HepG2 (cell line): Measurements from ENCODE around the gene EARS2. TPM values are rescaled to one million over a fixed set of nuclear protein-coding genes. Genes with fewer than 3 reads are reported as not detected.

Source experiments
- ASH2L ChIP-seq: fragments of 300-600, 200-600 bp; sonication (generic); IDR thresholded peaks from 2 replicates; pipeline ENCODE4 v1.7.0; 2017; ENCODE audit warnings: low read depth, mild to moderate bottlenecking, moderate library complexity, mixed read lengths, low read length; ENCODE audit not compliant: insufficient read length
- CCAR2 ChIP-seq: fragments of 200-400 bp; formaldehyde crosslinking; optimal IDR thresholded peaks from 2 replicates; pipeline ENCODE3; 2018; ENCODE audit warnings: low read depth, mild to moderate bottlenecking, low read length, moderate library complexity
- GATAD1 ChIP-seq: IDR thresholded peaks from 2 replicates; pipeline ENCODE4 v1.6.1; 2016; ENCODE audit warnings: missing genetic modification reagents, missing compliant biosample characterization
- HNRNPUL1 ChIP-seq: fragments of 200-400 bp; formaldehyde crosslinking; IDR thresholded peaks from 2 replicates; pipeline ENCODE4 v1.6.1; 2017; ENCODE audit warnings: low read depth, mild to moderate bottlenecking, low read length, moderate library complexity
- KDM3A ChIP-seq: IDR thresholded peaks from 2 replicates; pipeline ENCODE4 v1.6.1; 2018; ENCODE audit warnings: low read depth, missing compliant biosample characterization
- MED1 ChIP-seq: sonication (generic); formaldehyde crosslinking; IDR thresholded peaks from 2 replicates; pipeline ENCODE4 v1.4.0; 2020; ENCODE audit warnings: missing genetic modification reagents
- MXD1 ChIP-seq: sonication (generic); formaldehyde crosslinking; IDR thresholded peaks from 2 replicates; pipeline ENCODE4 v1.4.0; 2020; ENCODE audit warnings: mild to moderate bottlenecking, missing genetic modification reagents
- PAF1 ChIP-seq: IDR thresholded peaks from 2 replicates; pipeline ENCODE4 v1.6.1; 2016; ENCODE audit warnings: missing genetic modification reagents, missing compliant biosample characterization
- PHF21A ChIP-seq: sonication (generic); formaldehyde crosslinking; IDR thresholded peaks from 2 replicates; pipeline ENCODE4 v1.5.0; 2020; ENCODE audit warnings: mild to moderate bottlenecking, missing genetic modification reagents
- RFXANK ChIP-seq: IDR thresholded peaks from 2 replicates; pipeline ENCODE4 v1.6.1; 2016
- SSRP1 ChIP-seq: IDR thresholded peaks from 2 replicates; pipeline ENCODE4 v1.6.1; 2016; ENCODE audit warnings: control low read depth
- ZBTB3 ChIP-seq: sonication (generic); formaldehyde crosslinking; IDR thresholded peaks from 2 replicates; pipeline ENCODE4 v1.4.0; 2020; ENCODE audit warnings: low read depth, mild to moderate bottlenecking, moderate library complexity, missing genetic modification reagents, borderline replicate concordance
- ZNF256 ChIP-seq: sonication (generic); formaldehyde crosslinking; conservative IDR thresholded peaks from 2 replicates; pipeline ENCODE4 v1.4.0; 2020; ENCODE audit warnings: missing genetic modification reagents
- ZZZ3 ChIP-seq: sonication (generic); formaldehyde crosslinking; IDR thresholded peaks from 2 replicates; pipeline ENCODE4 v1.4.0; 2020; ENCODE audit warnings: missing genetic modification reagents, mild to moderate bottlenecking, borderline replicate concordance
- polyA plus RNA-seq, 8 experiments: library from polyadenylated mRNA; depleted of rRNA in 3 of 8; stranded (reverse) in 7 of 8; unstranded in 1 of 8; fragments of >200 nt; fragmentation: Illumina TruSeq in 4 of 8; extraction: Trizol in 4 of 8; gene quantifications; 2 replicates each; pipeline versions ENCODE4 v1.2.1 to v1.2.3, GENCODE V29; 2011 to 2016; ENCODE audit warnings: low read depth in 4 of 8, missing spikeins in 1 of 8, mixed read lengths in 1 of 8; ENCODE audit not compliant: insufficient read depth in 1 of 8
- total RNA-seq, 5 experiments: library from RNA; depleted of rRNA; stranded (reverse); fragments of >200 nt; fragmentation: Illumina TruSeq; extraction: Trizol; gene quantifications; 2 replicates each; pipeline ENCODE4 v1.2.3, GENCODE V29; 2016; ENCODE audit warnings: low read depth in 1 of 5
- TF ChIP-seq, protein P1 (sequence below): sonication (generic); formaldehyde crosslinking; IDR thresholded peaks from 2 replicates; pipeline ENCODE4 v1.5.0; 2020; ENCODE audit warnings: mild to moderate bottlenecking, missing genetic modification reagents, moderate library complexity
- TF ChIP-seq, protein P2 (sequence below): sonication (generic); formaldehyde crosslinking; IDR thresholded peaks from 2 replicates; pipeline ENCODE4 v1.5.1; 2020; ENCODE audit warnings: missing genetic modification reagents, mild to moderate bottlenecking, borderline replicate concordance
- TF ChIP-seq, protein P3 (sequence below): sonication (generic); formaldehyde crosslinking; IDR thresholded peaks from 2 replicates; pipeline ENCODE4 v1.4.0; 2020; ENCODE audit warnings: missing genetic modification reagents, borderline replicate concordance
- TF ChIP-seq, protein P4 (sequence below): sonication (generic); formaldehyde crosslinking; IDR thresholded peaks from 2 replicates; pipeline ENCODE4 v1.4.0; 2020; ENCODE audit warnings: low read depth, mild to moderate bottlenecking, missing genetic modification reagents

EARS2 gene
- total and polyA plus RNA-seq, 2 of the 13 experiments (the other 11 are each of a cell fraction or from before 2014, with no cell fraction given) = 49.4 to 80.4 TPM

DNA sequence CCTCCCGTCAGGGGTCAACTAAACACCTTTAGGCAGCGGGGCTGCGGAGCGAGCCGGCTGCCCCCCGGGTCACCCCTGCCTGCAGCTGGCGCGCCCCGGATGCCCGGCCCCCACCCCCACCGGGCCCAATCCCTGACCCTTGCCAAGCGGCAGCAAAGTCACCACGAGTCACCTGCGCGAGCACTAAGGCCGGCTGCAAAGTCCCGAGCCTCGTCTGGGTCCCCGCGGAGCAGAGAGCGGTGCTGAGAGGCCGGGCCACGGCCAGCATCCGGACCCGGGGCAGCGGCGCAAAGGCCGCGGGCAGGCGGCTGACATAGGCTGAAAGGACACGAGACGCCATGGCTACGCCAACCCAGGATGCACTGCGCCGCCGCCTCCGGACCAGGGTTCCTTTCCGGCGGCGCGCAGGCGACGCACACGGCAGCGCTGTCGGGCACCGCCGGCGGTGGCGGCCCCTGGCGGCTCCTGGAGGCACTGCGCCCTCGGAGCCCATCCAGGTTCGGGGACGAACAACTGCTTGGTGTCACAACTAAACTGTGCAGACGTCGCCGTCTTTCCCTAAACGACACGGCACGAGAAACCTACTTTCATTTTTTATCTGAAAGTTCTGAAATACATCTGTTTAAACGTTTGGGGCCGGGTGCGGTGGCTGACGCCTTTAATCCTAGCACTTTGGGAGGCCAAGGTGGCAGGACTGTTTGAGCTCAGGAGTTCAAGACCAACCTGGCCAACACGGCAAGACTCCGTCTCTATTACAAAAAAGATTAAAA lies 39.0 kb upstream of the EARS2 start, which contains the start of gene NDUFAB1 (continued):
- TF ChIP-seq, protein P1, sequence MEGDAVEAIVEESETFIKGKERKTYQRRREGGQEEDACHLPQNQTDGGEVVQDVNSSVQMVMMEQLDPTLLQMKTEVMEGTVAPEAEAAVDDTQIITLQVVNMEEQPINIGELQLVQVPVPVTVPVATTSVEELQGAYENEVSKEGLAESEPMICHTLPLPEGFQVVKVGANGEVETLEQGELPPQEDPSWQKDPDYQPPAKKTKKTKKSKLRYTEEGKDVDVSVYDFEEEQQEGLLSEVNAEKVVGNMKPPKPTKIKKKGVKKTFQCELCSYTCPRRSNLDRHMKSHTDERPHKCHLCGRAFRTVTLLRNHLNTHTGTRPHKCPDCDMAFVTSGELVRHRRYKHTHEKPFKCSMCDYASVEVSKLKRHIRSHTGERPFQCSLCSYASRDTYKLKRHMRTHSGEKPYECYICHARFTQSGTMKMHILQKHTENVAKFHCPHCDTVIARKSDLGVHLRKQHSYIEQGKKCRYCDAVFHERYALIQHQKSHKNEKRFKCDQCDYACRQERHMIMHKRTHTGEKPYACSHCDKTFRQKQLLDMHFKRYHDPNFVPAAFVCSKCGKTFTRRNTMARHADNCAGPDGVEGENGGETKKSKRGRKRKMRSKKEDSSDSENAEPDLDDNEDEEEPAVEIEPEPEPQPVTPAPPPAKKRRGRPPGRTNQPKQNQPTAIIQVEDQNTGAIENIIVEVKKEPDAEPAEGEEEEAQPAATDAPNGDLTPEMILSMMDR = peak; percentile 96
- TF ChIP-seq, protein P2, sequence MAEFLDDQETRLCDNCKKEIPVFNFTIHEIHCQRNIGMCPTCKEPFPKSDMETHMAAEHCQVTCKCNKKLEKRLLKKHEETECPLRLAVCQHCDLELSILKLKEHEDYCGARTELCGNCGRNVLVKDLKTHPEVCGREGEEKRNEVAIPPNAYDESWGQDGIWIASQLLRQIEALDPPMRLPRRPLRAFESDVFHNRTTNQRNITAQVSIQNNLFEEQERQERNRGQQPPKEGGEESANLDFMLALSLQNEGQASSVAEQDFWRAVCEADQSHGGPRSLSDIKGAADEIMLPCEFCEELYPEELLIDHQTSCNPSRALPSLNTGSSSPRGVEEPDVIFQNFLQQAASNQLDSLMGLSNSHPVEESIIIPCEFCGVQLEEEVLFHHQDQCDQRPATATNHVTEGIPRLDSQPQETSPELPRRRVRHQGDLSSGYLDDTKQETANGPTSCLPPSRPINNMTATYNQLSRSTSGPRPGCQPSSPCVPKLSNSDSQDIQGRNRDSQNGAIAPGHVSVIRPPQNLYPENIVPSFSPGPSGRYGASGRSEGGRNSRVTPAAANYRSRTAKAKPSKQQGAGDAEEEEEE = no peak
- TF ChIP-seq CCAR2 (peak; percentile 33), RFXANK (peak; percentile 66; the same call in 1 of the 2 replicates), MED1 (CRISPR knock-in tag) (peak; percentile 90), ZNF256 (CRISPR knock-in tag) (peak; percentile 97), ZBTB3 (no peak; the same call in 1 of the 2 replicates), ZZZ3 (CRISPR knock-in tag) (peak; percentile 97), PHF21A (CRISPR knock-in tag) (peak; percentile 83; the same call in 1 of the 2 replicates), ASH2L (peak; percentile 88), SSRP1 (CRISPR knock-in tag) (no peak), HNRNPUL1 (peak; percentile 84), GATAD1 (peak; percentile 99), PAF1 (CRISPR knock-in tag) (no peak), MXD1 (peak; percentile 94), KDM3A (CRISPR knock-in tag) (peak; percentile 99)
- TF ChIP-seq, protein P3, sequence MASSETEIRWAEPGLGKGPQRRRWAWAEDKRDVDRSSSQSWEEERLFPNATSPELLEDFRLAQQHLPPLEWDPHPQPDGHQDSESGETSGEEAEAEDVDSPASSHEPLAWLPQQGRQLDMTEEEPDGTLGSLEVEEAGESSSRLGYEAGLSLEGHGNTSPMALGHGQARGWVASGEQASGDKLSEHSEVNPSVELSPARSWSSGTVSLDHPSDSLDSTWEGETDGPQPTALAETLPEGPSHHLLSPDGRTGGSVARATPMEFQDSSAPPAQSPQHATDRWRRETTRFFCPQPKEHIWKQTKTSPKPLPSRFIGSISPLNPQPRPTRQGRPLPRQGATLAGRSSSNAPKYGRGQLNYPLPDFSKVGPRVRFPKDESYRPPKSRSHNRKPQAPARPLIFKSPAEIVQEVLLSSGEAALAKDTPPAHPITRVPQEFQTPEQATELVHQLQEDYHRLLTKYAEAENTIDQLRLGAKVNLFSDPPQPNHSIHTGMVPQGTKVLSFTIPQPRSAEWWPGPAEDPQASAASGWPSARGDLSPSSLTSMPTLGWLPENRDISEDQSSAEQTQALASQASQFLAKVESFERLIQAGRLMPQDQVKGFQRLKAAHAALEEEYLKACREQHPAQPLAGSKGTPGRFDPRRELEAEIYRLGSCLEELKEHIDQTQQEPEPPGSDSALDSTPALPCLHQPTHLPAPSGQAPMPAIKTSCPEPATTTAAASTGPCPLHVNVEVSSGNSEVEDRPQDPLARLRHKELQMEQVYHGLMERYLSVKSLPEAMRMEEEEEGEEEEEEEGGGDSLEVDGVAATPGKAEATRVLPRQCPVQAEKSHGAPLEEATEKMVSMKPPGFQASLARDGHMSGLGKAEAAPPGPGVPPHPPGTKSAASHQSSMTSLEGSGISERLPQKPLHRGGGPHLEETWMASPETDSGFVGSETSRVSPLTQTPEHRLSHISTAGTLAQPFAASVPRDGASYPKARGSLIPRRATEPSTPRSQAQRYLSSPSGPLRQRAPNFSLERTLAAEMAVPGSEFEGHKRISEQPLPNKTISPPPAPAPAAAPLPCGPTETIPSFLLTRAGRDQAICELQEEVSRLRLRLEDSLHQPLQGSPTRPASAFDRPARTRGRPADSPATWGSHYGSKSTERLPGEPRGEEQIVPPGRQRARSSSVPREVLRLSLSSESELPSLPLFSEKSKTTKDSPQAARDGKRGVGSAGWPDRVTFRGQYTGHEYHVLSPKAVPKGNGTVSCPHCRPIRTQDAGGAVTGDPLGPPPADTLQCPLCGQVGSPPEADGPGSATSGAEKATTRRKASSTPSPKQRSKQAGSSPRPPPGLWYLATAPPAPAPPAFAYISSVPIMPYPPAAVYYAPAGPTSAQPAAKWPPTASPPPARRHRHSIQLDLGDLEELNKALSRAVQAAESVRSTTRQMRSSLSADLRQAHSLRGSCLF (CRISPR knock-in tag) = no peak; the same call in 1 of the 2 replicates
- TF ChIP-seq, protein P4, sequence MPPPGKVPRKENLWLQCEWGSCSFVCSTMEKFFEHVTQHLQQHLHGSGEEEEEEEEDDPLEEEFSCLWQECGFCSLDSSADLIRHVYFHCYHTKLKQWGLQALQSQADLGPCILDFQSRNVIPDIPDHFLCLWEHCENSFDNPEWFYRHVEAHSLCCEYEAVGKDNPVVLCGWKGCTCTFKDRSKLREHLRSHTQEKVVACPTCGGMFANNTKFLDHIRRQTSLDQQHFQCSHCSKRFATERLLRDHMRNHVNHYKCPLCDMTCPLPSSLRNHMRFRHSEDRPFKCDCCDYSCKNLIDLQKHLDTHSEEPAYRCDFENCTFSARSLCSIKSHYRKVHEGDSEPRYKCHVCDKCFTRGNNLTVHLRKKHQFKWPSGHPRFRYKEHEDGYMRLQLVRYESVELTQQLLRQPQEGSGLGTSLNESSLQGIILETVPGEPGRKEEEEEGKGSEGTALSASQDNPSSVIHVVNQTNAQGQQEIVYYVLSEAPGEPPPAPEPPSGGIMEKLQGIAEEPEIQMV (CRISPR knock-in tag) = peak; percentile 97
